CD4-positive, alpha-beta T cell (primary cell): ENCODE results near the gene SCARF1. TPM values are rescaled to one million over a fixed set of nuclear protein-coding genes. Genes with fewer than 3 reads are reported as not detected.
A peak's percentile ranks its signal among the peaks of the same experiment; 100 is the strongest.

Experiments used
- ATAC-seq: fragments of 200-7000 bp; cut with Tn5 transposase; one replicate; pipeline ENCODE4 v1.10.0; 2022; ENCODE audit warnings: mild to moderate bottlenecking; ENCODE audit not compliant: poor library complexity
- CTCF ChIA-PET: fragments of 350-600 bp; sonication (Branson Sonifier 250); formaldehyde crosslinking; loops from one replicate; lab custom pipeline; 2021; ENCODE audit warnings: antibody characterized with exemption, inconsistent platforms; lab: Charles Lee
- POLR2A ChIA-PET: fragments of 350-600 bp; sonication (Branson Sonifier 250); formaldehyde crosslinking; loops from one replicate; lab custom pipeline; 2021; ENCODE audit warnings: antibody characterized with exemption, inconsistent platforms; lab: Charles Lee
- DNase-seq, 14 experiments: peaks; one replicate each; pipeline ENCODE4 v3.0.0-alpha.2; 2013 to 2020; ENCODE audit warnings: mixed read lengths in 2 of 14
- H3K27ac ChIP-seq, 2 donors: one replicate each; pipeline versions ENCODE4 v1.5.1 to v1.7.0; 2013; ENCODE audit warnings: low read length in 2 of 2, low read depth in 1 of 2, mild to moderate bottlenecking in 1 of 2
- H3K27me3 ChIP-seq, 2 experiments: 1 replicate in 1 of 2; 2 replicates in 1 of 2; pipeline versions ENCODE4 v1.6.1 to v1.7.0; 2013; ENCODE audit warnings: low read length in 2 of 2, control low read depth in 1 of 2, mild to moderate bottlenecking in 1 of 2, moderate library complexity in 1 of 2; ENCODE audit not compliant: insufficient read depth in 2 of 2, control insufficient read depth in 1 of 2
- H3K36me3 ChIP-seq: one replicate; pipeline ENCODE4 v1.6.1; 2013; ENCODE audit warnings: low read length, control low read depth; ENCODE audit not compliant: insufficient read depth
- H3K4me1 ChIP-seq: one replicate; pipeline ENCODE4 v1.6.1; 2013; ENCODE audit warnings: low read length, control low read depth; ENCODE audit not compliant: insufficient read depth
- H3K4me3 ChIP-seq: one replicate; pipeline ENCODE4 v1.5.1; 2013; ENCODE audit warnings: mild to moderate bottlenecking, low read length, moderate library complexity
- H3K9me3 ChIP-seq, 2 experiments: 1 replicate in 1 of 2; 2 replicates in 1 of 2; pipeline versions ENCODE4 v1.6.1 to v1.7.0; 2013; ENCODE audit warnings: low read length in 2 of 2, mild to moderate bottlenecking in 2 of 2, control low read depth in 1 of 2, moderate library complexity in 1 of 2; ENCODE audit not compliant: control insufficient read depth in 1 of 2, insufficient read depth in 1 of 2
- H3K27ac Mint-ChIP-seq: one replicate; pipeline ENCODE4 v1.8.0; 2020; ENCODE audit warnings: mixed read lengths
- H3K27me3 Mint-ChIP-seq: one replicate; pipeline ENCODE4 v1.8.0; 2021; ENCODE audit warnings: mixed read lengths
- H3K36me3 Mint-ChIP-seq: one replicate; pipeline ENCODE4 v1.8.0; 2021; ENCODE audit warnings: low read depth, mixed read lengths
- H3K4me1 Mint-ChIP-seq: one replicate; pipeline ENCODE4 v1.8.0; 2021; ENCODE audit warnings: low read depth, mixed read lengths
- H3K4me3 Mint-ChIP-seq: one replicate; pipeline ENCODE4 v1.8.0; 2020; ENCODE audit warnings: mild to moderate bottlenecking, mixed read lengths
- H3K9me3 Mint-ChIP-seq: one replicate; pipeline ENCODE4 v1.8.0; 2020; ENCODE audit warnings: mixed read lengths
- intact Hi-C, 2 experiments: fragments of 100-400 bp; cut with DNase I in 1 of 2; cut with micrococcal nuclease in 1 of 2; formaldehyde crosslinking; loops; one replicate each; pipeline versions ENCODE4 v1.15.1 to v1.9.0; 2023 to 2025; cut with DNase I, micrococcal nuclease
- total RNA-seq, 174 experiments: library from RNA in 2 of 174; stranded (reverse) in 2 of 174; gene quantifications; one replicate each; pipeline ENCODE4 v1.2.3 and lab custom pipeline; 2021 to 2026
- TF ChIP-seq, protein P1 (sequence below): fragments of 200-600 bp; IDR thresholded peaks from one replicate; pipeline ENCODE4 v1.8.0; 2022; ENCODE audit warnings: antibody characterized with exemption, mild to moderate bottlenecking

The SCARF1 gene
- total RNA-seq, 2 experiments from 2014 or later, result 0.41 to 0.45 TPM

DNA sequence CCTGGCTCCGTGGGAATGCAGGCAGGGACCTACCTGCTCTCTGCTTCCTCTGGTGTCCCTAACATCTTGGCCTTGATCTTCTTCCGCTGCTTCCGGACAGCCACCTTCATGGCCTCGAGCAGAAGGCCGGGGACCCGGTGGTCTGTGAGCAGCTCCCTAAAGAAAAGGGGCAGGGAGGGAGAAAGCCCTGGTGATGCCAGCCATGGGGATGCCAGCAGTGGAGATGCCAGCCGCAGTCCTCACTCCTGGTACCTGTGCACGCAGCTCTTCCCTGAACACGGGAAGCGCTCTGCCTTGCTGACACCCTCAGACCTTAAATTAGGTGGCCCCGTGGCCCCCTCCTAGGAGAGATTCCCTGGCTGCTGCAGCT is 2.3 kb upstream of the SCARF1 start:
- no peak overlapping the region for H3K27ac Mint-ChIP-seq
- peaks cover 25% of the 10 kb centered on the region for H3K36me3 ChIP-seq
- H3K4me3 Mint-ChIP-seq, result peak overlapping the region; percentile 79
- no peaks in the 10 kb centered on the region for H3K27me3 ChIP-seq
- H3K4me3 ChIP-seq, result peak overlapping the region; percentile 61
- H3K36me3 Mint-ChIP-seq, result peaks cover 25% of the 10 kb centered on the region
- H3K9me3 Mint-ChIP-seq, result no peaks in the 10 kb centered on the region
- ChIA-PET POLR2A (interaction anchor here (2.6 to 3.9 kb wide), 5 partner anchors 19 to 182 kb away, joined by 10 to 44 read pairs (median 24); partner anchors contain the start of genes INPP5K, PRPF8, RPA1 and SLC43A2), CTCF (interaction anchor here (1.1 to 2.9 kb wide), 7 partner anchors 21 to 186 kb away, joined by 3 to 11 read pairs (median 8); no protein-coding TSS in a partner anchor)
- peak in 1 of 14 experiments; percentile 47 for DNase-seq
- TF ChIP-seq, protein P1, sequence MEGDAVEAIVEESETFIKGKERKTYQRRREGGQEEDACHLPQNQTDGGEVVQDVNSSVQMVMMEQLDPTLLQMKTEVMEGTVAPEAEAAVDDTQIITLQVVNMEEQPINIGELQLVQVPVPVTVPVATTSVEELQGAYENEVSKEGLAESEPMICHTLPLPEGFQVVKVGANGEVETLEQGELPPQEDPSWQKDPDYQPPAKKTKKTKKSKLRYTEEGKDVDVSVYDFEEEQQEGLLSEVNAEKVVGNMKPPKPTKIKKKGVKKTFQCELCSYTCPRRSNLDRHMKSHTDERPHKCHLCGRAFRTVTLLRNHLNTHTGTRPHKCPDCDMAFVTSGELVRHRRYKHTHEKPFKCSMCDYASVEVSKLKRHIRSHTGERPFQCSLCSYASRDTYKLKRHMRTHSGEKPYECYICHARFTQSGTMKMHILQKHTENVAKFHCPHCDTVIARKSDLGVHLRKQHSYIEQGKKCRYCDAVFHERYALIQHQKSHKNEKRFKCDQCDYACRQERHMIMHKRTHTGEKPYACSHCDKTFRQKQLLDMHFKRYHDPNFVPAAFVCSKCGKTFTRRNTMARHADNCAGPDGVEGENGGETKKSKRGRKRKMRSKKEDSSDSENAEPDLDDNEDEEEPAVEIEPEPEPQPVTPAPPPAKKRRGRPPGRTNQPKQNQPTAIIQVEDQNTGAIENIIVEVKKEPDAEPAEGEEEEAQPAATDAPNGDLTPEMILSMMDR, result no peak
- no peaks in the 10 kb centered on the region for H3K27me3 Mint-ChIP-seq
- intact Hi-C loops, result loop anchor here (2.0 to 5.0 kb wide), 3 partner anchors 35 to 380 kb away; partner anchors contain the start of genes PRPF8 (in 1 of the 2) and RTN4RL1 (in 1 of the 2)
- H3K4me1 Mint-ChIP-seq, result peaks cover 21% of the 10 kb centered on the region
- H3K9me3 ChIP-seq, result peaks cover 0 to 1% of the 10 kb centered on the region in 2 experiments
- H3K4me1 ChIP-seq, result peaks cover 46% of the 10 kb centered on the region
- no peak overlapping the region for H3K27ac ChIP-seq
- no peak for ATAC-seq

DNA sequence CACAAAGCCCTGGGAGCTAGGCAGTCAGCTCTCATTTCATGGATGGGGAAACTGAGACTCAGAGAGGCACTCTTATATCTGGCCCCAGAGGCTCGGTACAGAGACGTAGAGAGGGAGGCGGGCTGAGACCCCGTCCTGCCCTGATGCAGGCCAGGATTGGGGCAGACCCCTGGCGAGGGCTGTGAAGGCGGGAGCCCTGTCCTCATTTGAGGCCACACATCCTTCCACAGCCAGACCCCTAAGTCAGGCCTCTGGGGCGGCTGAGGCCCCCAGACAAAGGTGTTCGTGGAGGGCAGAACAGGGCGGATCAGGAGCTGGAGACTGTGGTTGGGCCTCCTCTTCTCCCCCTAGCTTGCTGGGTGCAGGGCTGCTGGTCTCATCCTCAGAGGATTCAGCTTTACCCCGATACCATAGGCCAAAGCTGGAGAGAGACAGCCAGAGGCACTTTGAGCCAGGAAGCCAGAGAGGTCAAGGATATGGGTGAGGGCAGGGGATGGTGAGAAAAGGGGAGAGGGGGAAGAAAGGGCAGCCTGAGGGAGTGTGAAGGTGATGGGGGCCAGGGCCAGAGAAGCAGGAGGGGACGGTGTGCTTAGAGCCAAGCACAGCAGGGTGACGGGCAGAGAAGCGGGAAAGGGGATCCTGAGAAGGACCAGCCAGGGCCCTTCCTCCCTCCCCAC is 805 bp upstream of the SCARF1 start:
- Mint-ChIP-seq H3K36me3 (peaks cover 12% of the 10 kb centered on the region), H3K9me3 (no peaks in the 10 kb centered on the region), H3K4me1 (peaks cover 21% of the 10 kb centered on the region), H3K27me3 (no peaks in the 10 kb centered on the region), H3K4me3 (peak overlapping the region; percentile 65), H3K27ac (no peak overlapping the region)
- H3K4me3 ChIP-seq, result no peak overlapping the region
- H3K4me1 ChIP-seq, result peaks cover 46% of the 10 kb centered on the region
- ATAC-seq (no peak), DNase-seq (no peak)
- intact Hi-C loops, result loop anchor here (5.0 kb wide), 2 partner anchors 36 to 381 kb away; partner anchors contain the start of genes PRPF8 (in 1 of the 2) and RTN4RL1 (in 1 of the 2)
- TF ChIP-seq, protein P1, result no peak
- CTCF ChIA-PET, result no interaction called here
- H3K9me3 ChIP-seq, result peaks cover 0 to 5% of the 10 kb centered on the region in 2 experiments
- H3K27me3 ChIP-seq, result no peaks in the 10 kb centered on the region
- H3K36me3 ChIP-seq, result peaks cover 11% of the 10 kb centered on the region
- no peak overlapping the region for H3K27ac ChIP-seq
- POLR2A ChIA-PET, result interaction anchor here (0.6 to 1.3 kb wide), 2 partner anchors 38 to 92 kb away, joined by 3 to 7 read pairs; partner anchors contain the start of gene PRPF8

DNA sequence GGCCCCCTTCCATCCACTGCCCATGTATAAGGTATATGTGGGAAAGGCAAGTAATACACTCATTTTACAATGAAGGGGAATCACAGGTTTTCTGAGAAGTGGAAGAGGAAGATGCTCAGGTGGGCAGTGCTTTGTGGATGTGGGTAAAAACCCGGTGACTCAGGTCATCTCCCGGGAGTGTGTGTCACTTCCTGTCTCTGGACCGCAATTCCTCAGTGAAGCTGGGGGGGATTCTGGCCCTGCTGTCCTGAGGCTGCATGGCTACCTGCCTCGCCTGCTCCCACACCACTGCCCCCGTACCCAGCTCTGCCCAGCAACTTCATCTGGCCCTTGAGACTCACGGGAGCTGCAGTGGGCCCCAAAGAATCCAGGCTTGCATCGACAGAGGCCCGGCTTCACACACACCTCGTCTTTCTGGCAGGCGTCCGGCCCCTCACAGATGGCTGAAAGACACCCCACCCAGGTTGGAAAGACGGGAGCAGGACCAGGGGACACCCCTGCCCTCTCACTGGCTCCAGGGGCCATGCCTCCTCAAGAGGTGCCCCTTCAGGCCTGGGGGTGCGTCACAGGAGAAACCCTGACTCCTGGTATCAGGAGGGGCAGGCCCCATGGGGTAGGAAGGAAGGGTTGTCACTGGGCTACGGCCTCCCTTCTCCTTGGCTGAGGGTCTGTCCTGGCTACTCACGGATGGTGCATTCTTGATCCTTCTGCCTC is 882 bp downstream of the SCARF1 start:
- no peak overlapping the region for H3K4me3 ChIP-seq
- H3K9me3 ChIP-seq, result peaks cover 0 to 5% of the 10 kb centered on the region in 2 experiments
- peaks cover 40% of the 10 kb centered on the region for H3K4me1 ChIP-seq
- TF ChIP-seq, protein P1, result no peak
- no peaks in the 10 kb centered on the region for H3K36me3 ChIP-seq
- CTCF ChIA-PET, result no interaction called here
- intact Hi-C loops, result loop anchor here (5.0 kb wide), 2 partner anchors 38 to 383 kb away; partner anchors contain the start of genes PRPF8 (in 1 of the 2) and RTN4RL1 (in 1 of the 2)
- Mint-ChIP-seq H3K27ac (peak overlapping the region; percentile 71), H3K36me3 (peaks cover 4% of the 10 kb centered on the region), H3K4me3 (peak overlapping the region; percentile 83), H3K4me1 (peaks cover 21% of the 10 kb centered on the region), H3K9me3 (no peaks in the 10 kb centered on the region), H3K27me3 (no peaks in the 10 kb centered on the region)
- no peak for ATAC-seq
- no peaks in the 10 kb centered on the region for H3K27me3 ChIP-seq
- POLR2A ChIA-PET, result interaction anchor here (1.3 kb wide), 1 partner anchor 40 kb away, joined by 3 read pairs; the partner anchor contains the start of gene PRPF8
- H3K27ac ChIP-seq, result no peak overlapping the region
- peak in 3 of 14 experiments; percentile 35 to 79 (median 72) for DNase-seq
